Kidney epithelial cell (primary cell): Measurements from ENCODE around the gene OR2AG1. TPM values are rescaled to one million over a fixed set of nuclear protein-coding genes. Genes with fewer than 3 reads are reported as not detected.
A peak's percentile ranks its signal among the peaks of the same experiment; 100 is the strongest.

Experiments used
- DNase-seq: peaks from one replicate; pipeline ENCODE4 v3.0.0-alpha.2; 2010; ENCODE audit warnings: low read depth
- H3K27me3 ChIP-seq: 2 replicates; pipeline ENCODE4 v1.6.0; 2011; ENCODE audit warnings: low read length; ENCODE audit not compliant: control insufficient read depth, insufficient read depth
- H3K36me3 ChIP-seq: 2 replicates; pipeline ENCODE4 v1.5.1; 2011; ENCODE audit warnings: low read length; ENCODE audit not compliant: control insufficient read depth, insufficient read depth
- H3K4me3 ChIP-seq: 2 replicates; pipeline ENCODE4 v1.5.1; 2011; ENCODE audit warnings: low read depth, mild to moderate bottlenecking, control low read depth, low read length
- total RNA-seq: library from RNA; depleted of rRNA; stranded (reverse); fragments of >200 nt; gene quantifications from 2 replicates; pipeline ENCODE4 v1.2.3, GENCODE V29; 2015
- TF ChIP-seq, protein P1 (sequence below): IDR thresholded peaks from 2 replicates; pipeline ENCODE4 v1.5.1; 2011; ENCODE audit warnings: mild to moderate bottlenecking, moderate library complexity, low read length, control low read depth, inconsistent platforms; ENCODE audit not compliant: insufficient read depth, poor library complexity, severe bottlenecking

OR2AG1 gene
- total RNA-seq, 1 donor from 2014 or later: not detected

DNA sequence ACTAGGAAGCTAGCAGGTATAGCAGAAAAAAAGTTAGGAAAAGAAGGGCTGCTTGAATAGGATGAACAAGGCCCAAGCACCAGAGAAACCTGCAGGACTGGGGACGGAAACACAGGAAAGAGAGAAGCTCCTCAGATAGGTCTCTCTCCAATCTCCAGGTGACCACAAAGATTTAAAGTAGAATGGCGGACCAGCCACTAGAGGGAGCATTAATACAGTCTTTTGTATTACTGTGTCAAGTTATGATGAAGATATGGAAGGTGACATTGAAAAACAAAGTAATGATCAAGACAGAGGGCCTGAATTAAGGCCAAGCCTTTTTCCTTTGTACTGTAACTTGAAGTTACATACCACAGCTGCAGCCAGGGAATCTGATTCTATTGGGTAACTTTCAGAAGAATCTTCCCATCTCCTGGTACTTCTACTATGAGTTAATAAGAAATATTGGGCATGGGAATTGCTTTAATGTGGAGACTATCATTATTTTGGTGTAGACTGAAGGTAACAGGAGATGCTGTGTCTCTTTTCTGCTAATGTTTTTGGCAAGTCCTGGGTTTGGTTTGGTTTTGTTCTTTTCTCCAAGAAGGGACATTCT lies 44.9 kb upstream of the OR2AG1 start:
- no peak overlapping the region for H3K4me3 ChIP-seq
- DNase-seq: no peak
- TF ChIP-seq, protein P1, sequence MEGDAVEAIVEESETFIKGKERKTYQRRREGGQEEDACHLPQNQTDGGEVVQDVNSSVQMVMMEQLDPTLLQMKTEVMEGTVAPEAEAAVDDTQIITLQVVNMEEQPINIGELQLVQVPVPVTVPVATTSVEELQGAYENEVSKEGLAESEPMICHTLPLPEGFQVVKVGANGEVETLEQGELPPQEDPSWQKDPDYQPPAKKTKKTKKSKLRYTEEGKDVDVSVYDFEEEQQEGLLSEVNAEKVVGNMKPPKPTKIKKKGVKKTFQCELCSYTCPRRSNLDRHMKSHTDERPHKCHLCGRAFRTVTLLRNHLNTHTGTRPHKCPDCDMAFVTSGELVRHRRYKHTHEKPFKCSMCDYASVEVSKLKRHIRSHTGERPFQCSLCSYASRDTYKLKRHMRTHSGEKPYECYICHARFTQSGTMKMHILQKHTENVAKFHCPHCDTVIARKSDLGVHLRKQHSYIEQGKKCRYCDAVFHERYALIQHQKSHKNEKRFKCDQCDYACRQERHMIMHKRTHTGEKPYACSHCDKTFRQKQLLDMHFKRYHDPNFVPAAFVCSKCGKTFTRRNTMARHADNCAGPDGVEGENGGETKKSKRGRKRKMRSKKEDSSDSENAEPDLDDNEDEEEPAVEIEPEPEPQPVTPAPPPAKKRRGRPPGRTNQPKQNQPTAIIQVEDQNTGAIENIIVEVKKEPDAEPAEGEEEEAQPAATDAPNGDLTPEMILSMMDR: peak; percentile 58
- no peaks in the 10 kb centered on the region for H3K27me3 ChIP-seq
- no peaks in the 10 kb centered on the region for H3K36me3 ChIP-seq

DNA sequence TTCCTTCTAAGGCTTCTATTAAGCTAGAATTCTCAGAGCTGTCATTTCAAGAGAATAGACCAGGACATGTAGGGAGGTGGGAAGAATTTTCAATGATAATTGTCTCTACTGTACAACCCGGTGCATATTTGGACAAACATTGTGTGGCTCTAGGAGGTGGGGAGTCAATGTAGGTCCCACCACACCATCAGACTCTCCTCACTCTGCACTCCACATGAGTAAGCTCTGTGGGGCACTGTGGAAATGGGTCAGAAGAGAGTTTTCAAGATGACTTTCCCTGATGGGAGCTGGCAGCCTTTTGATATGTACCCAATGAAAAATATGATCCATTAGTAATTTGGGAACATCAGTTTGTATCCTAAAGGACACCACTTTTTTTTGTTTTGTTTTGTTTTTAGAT lies 44.2 kb upstream of the OR2AG1 start:
- Histone ChIP-seq H3K27me3 (no peaks in the 10 kb centered on the region), H3K4me3 (no peak overlapping the region), H3K36me3 (no peaks in the 10 kb centered on the region)
- TF ChIP-seq, protein P1: no peak
- no peak for DNase-seq

DNA sequence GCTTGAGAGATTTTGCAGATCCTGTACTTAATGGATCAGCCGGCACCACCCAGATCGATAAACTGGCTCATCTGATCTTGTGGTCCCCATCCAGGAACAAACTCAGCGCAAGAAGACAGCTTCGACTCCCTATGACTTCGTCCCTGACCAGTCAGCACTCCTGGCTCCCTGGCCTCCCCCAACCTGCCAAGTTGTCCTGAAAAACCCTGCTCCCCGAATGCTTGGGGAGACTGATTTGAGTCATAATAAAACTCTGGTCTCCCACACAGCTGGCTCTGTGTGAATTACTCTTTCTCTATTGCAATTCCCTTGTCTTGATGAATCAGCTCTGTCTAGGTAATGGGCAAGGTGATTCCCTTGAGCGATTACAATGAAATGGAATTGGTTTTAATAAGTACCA lies 40.6 kb upstream of the OR2AG1 start:
- TF ChIP-seq, protein P1: no peak
- no peaks in the 10 kb centered on the region for H3K27me3 ChIP-seq
- no peaks in the 10 kb centered on the region for H3K36me3 ChIP-seq
- H3K4me3 ChIP-seq: no peak overlapping the region
- DNase-seq: no peak

DNA sequence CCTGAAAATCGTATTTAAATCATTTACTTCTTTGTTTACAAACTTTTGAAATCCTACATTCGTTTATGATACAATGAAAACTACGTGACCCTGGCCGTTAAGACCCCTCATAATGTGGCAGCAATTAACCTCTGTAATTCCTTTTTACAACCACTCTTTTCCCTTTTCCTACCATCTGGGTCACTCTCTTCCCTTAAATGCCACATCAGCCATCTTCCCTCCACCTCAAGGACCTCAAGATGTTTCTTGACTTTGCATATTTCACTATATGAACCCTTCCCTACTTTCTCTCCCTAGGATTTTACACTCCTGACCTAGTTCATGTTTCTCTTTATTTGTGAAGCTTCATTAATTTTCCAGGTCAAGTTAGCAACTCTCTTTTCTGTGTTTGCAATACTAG lies 37.8 kb upstream of the OR2AG1 start:
- no peaks in the 10 kb centered on the region for H3K27me3 ChIP-seq
- DNase-seq: no peak
- H3K36me3 ChIP-seq: no peaks in the 10 kb centered on the region
- no peak overlapping the region for H3K4me3 ChIP-seq
- TF ChIP-seq, protein P1: no peak

DNA sequence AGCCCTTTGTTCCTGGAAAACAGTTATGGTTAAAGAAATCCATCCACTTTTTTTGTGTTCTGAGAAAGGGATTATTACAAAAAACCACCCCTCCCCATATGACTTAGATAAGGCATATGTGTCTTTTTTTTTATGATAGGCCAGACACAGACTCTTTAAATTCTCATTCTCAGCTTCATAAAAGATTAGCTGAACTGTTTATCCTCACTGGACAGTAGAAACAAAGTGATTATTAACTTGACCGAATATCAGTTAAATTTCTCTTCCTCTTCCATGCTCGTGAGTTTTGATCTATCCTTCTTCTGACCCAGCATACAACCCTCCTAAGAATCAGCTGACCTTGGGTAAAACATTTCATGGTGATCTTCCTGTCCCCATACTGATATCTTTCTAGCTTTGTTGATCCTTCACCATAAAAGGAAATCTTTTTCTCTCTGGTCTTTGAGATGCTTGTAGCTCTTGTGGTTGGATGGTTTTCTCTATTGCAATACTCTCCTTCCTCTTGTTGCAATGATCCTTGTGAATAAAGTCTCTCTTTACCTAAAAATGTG lies 37.3 kb upstream of the OR2AG1 start:
- H3K27me3 ChIP-seq: no peaks in the 10 kb centered on the region
- TF ChIP-seq, protein P1: no peak
- H3K4me3 ChIP-seq: no peak overlapping the region
- DNase-seq: no peak
- H3K36me3 ChIP-seq: no peaks in the 10 kb centered on the region

DNA sequence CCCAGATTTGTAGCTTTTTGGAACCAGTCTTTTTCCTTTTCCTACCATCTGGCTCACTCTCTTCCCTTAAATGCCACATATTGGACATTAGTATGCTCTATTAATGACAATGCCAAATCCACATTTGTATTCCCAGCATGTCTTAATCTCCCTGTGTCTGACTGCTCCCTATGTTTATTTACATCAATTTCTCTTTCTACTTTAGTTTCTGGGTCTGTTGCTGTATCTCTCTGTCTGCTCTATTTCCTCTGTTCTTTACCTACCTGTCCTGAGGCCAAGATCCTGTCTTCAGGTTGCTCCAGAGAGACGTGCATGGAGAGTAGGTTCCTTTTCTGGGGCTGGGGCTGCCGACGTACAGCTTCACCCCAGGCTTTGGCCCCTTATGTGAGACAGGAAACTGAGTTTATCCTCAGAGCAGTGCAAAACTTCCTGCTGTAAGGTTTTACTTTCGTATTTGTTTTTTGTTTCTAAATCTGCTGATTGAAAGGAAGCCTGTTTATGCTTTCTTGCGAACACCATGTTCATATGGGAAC lies 36.7 kb upstream of the OR2AG1 start:
- TF ChIP-seq, protein P1: no peak
- no peak for DNase-seq
- Histone ChIP-seq H3K27me3 (no peaks in the 10 kb centered on the region), H3K4me3 (no peak overlapping the region), H3K36me3 (no peaks in the 10 kb centered on the region)
